ENCODE measurements around the gene MYH16. TPM values are rescaled to one million over a fixed set of nuclear protein-coding genes. Genes with fewer than 3 reads are reported as not detected.
"Not testable (repeated sequence)": the region's sequence is repeated elsewhere in the genome, so short reads cannot be mapped to it uniquely, and the experiment has no call there.

Gene MYH16
- total RNA-seq, 1 experiment from 2014 or later: 0.51 TPM

GRCh38 chr7:99257675-99258074 is 15.0 kb upstream of the MYH16 start:
- DNase-seq (ENCODE audit: low read depth): no peak

GRCh38 chr7:99258501-99258900 is 14.1 kb upstream of the MYH16 start:
- DNase-seq (ENCODE audit: low read depth): no peak

- DNase-seq (ENCODE audit: low read depth): no peak
Observed at GRCh38 chr7:99260395-99260794, 12.2 kb upstream of the MYH16 start.

GRCh38 chr7:99261646-99262045 is 11.0 kb upstream of the MYH16 start:
- DNase-seq (ENCODE audit: low read depth): no peak

- DNase-seq (ENCODE audit: low read depth): no peak
Observed at GRCh38 chr7:99265848-99266480, 6.7 kb upstream of the MYH16 start.

- DNase-seq (ENCODE audit: low read depth): peak; percentile 98
Observed at GRCh38 chr7:99267481-99267840, 5.2 kb upstream of the MYH16 start.

GRCh38 chr7:99267841-99268576 is 4.6 kb upstream of the MYH16 start:
- DNase-seq (ENCODE audit: low read depth): peak; percentile 43

- DNase-seq (ENCODE audit: low read depth): no peak
Observed at GRCh38 chr7:99268577-99268908, 4.1 kb upstream of the MYH16 start.

- DNase-seq (ENCODE audit: low read depth): no peak
Observed at GRCh38 chr7:99270702-99271101, 1.9 kb upstream of the MYH16 start.

- not testable (repeated sequence) for DNase-seq (ENCODE audit: low read depth)
Observed at GRCh38 chr7:99273561-99273960, 922 bp downstream of the MYH16 start.

- not testable (repeated sequence) for DNase-seq (ENCODE audit: low read depth)
Observed at GRCh38 chr7:99274908-99275307, 2.3 kb downstream of the MYH16 start.

GRCh38 chr7:99275496-99275895 is 2.9 kb downstream of the MYH16 start:
- no peak for DNase-seq (ENCODE audit: low read depth)

GRCh38 chr7:99278180-99278579 is 5.5 kb downstream of the MYH16 start:
- DNase-seq (ENCODE audit: low read depth): no peak

GRCh38 chr7:99284165-99284564 is 11.5 kb downstream of the MYH16 start:
- not testable (repeated sequence) for DNase-seq (ENCODE audit: low read depth)

GRCh38 chr7:99287779-99288534 is 15.3 kb downstream of the MYH16 start:
- no peak for DNase-seq (ENCODE audit: low read depth)

- no peak for DNase-seq (ENCODE audit: low read depth)
Observed at GRCh38 chr7:99289185-99289584, 16.5 kb downstream of the MYH16 start.

- not testable (repeated sequence) for DNase-seq (ENCODE audit: low read depth)
Observed at GRCh38 chr7:99290148-99290547, 17.5 kb downstream of the MYH16 start.

- no peak for DNase-seq (ENCODE audit: low read depth)
Observed at GRCh38 chr7:99290980-99291607, 18.5 kb downstream of the MYH16 start.

GRCh38 chr7:99292127-99292526 is 19.5 kb downstream of the MYH16 start:
- no peak for DNase-seq (ENCODE audit: low read depth)

- no peak for DNase-seq (ENCODE audit: low read depth)
Observed at GRCh38 chr7:99293167-99293566, 20.5 kb downstream of the MYH16 start.

GRCh38 chr7:99293650-99294049 is 21.0 kb downstream of the MYH16 start:
- DNase-seq (ENCODE audit: low read depth): no peak

- DNase-seq (ENCODE audit: low read depth): no peak
Observed at GRCh38 chr7:99296471-99296870, 23.8 kb downstream of the MYH16 start.

GRCh38 chr7:99301496-99301895 is 28.9 kb downstream of the MYH16 start:
- DNase-seq (ENCODE audit: low read depth): no peak
